Measurements from ENCODE around the gene APPL1.

- TF ChIP-seq CTCF (conservative IDR thresholded peaks at IDR 0.05; ENCODE audit: low read depth, low read length) (no peak), EZH2 (IDR thresholded peaks at IDR 0.05; ENCODE audit: borderline replicate concordance, low read depth, low read length, poor library complexity, severe bottlenecking) (no peak)
These were observed 612 bp downstream of the APPL1 start for GRCh38 chr3:57227930-57228751.
